HepG2 (cell line): ENCODE results near the gene DPPA4. TPM values are rescaled to one million over a fixed set of nuclear protein-coding genes. Genes with fewer than 3 reads are reported as not detected.

Experiments
- ATAC-seq: fragments of 200-7000 bp; cut with Tn5 transposase; 3 replicates; pipeline ENCODE4 v1.9.1; 2020; ENCODE audit warnings: mild to moderate bottlenecking, moderate library complexity
- BruUV-seq: library from RNA; stranded (reverse); fragments of 400-500 nt; replicated peaks from 2 replicates; lab custom pipeline; 2021; lab: Mats Ljungman, UMichigan
- CTCF ChIA-PET: fragments of 300-600 bp; formaldehyde crosslinking; extraction: SDS; loops from one replicate; lab custom pipeline; 2021; ENCODE audit warnings: low total read pairs, inconsistent platforms, low intra/inter-chr PET ratio; lab: Yijun Ruan, JAX
- POLR2A ChIA-PET: fragments of 350-600 bp; sonication (Branson Sonifier 250); formaldehyde crosslinking; loops from one replicate; lab custom pipeline; 2020; ENCODE audit warnings: antibody characterized with exemption, inconsistent platforms; lab: Yijun Ruan, JAX
- DNase-seq: peaks from one replicate; pipeline ENCODE4 v3.0.0-alpha.2; 2015; ENCODE audit warnings: low spot score
- FAIRE-seq: peaks from 3 replicates; lab custom pipeline; 2011; peaks lifted over from hg19 to GRCh38; lab: Jason Lieb, UNC
- H2AFZ ChIP-seq: one replicate; pipeline ENCODE4 v1.6.1; 2011; ENCODE audit warnings: low read length, inconsistent platforms
- H3K27ac ChIP-seq: fragments of 300-600 bp; 3 replicates; pipeline ENCODE4 v1.8.0; 2011; ENCODE audit warnings: mixed run types, mild to moderate bottlenecking, mixed read lengths, low read length, inconsistent platforms; ENCODE audit not compliant: insufficient read depth; ENCODE audit errors: extremely low read length
- H3K27me3 ChIP-seq, 2 experiments: fragments of 200-600 bp in 1 of 2; 2 replicates in 1 of 2; 3 replicates in 1 of 2; pipeline versions ENCODE4 v1.6.0 to v1.8.0; 2011; ENCODE audit warnings: low read length in 2 of 2, mild to moderate bottlenecking in 2 of 2, moderate library complexity in 2 of 2, inconsistent platforms in 1 of 2; ENCODE audit not compliant: insufficient read depth in 2 of 2, control insufficient read depth in 1 of 2
- H3K36me3 ChIP-seq, 2 experiments: fragments of 200-600 bp in 1 of 2; replicated peaks in 1 of 2; 2 replicates in 1 of 2; 3 replicates in 1 of 2; pipeline versions ENCODE4 v1.5.1 to v1.8.0; 2011; ENCODE audit warnings: low read length in 2 of 2, inconsistent platforms in 1 of 2; ENCODE audit not compliant: insufficient read depth in 2 of 2, control insufficient read depth in 1 of 2
- H3K4me1 ChIP-seq: 2 replicates; pipeline ENCODE4 v1.5.1; 2012; ENCODE audit warnings: low read length, inconsistent platforms; ENCODE audit not compliant: insufficient read depth
- H3K4me2 ChIP-seq: 2 replicates; pipeline ENCODE4 v1.6.0; 2011; ENCODE audit warnings: low read depth, low read length, inconsistent platforms
- H3K4me3 ChIP-seq, 3 experiments: fragments of 200-600 bp in 1 of 3; sonication (generic), shearing (Covaris generic) in 1 of 3; replicated peaks in 1 of 3; 2 replicates each; pipeline ENCODE4 v1.5.1; 2011 to 2016; ENCODE audit warnings: low read length in 3 of 3, inconsistent platforms in 2 of 3, low read depth in 2 of 3, mild to moderate bottlenecking in 2 of 3, control low read depth in 1 of 3, mixed read lengths in 1 of 3; ENCODE audit not compliant: insufficient read depth in 1 of 3
- H3K79me2 ChIP-seq: one replicate; pipeline ENCODE4 v1.6.1; 2011; ENCODE audit warnings: low read length, inconsistent platforms; ENCODE audit not compliant: insufficient read depth
- H3K9ac ChIP-seq: 2 replicates; pipeline ENCODE4 v1.6.0; 2011; ENCODE audit warnings: mild to moderate bottlenecking, low read depth, low read length, inconsistent platforms; ENCODE audit not compliant: insufficient read depth
- H3K9me3 ChIP-seq: 2 replicates; pipeline ENCODE4 v1.5.1; 2012; ENCODE audit warnings: mild to moderate bottlenecking, low read length
- H4K20me1 ChIP-seq: 2 replicates; pipeline ENCODE4 v1.6.0; 2011; ENCODE audit warnings: inconsistent platforms, mild to moderate bottlenecking, low read length, moderate library complexity; ENCODE audit not compliant: insufficient read depth
- BCLAF1 ChIP-seq: fragments of 450-650 bp; IDR thresholded peaks from 2 replicates; pipeline ENCODE4 v1.6.1; 2017; ENCODE audit warnings: mild to moderate bottlenecking
- EP300 ChIP-seq, 3 experiments: sonication (generic) in 1 of 3; formaldehyde crosslinking in 1 of 3; IDR thresholded peaks; 2 replicates each; pipeline versions ENCODE4 v1.5.1 to v1.6.1; 2011 to 2020; ENCODE audit warnings: low read depth in 2 of 3, low read length in 2 of 3, borderline replicate concordance in 1 of 3, improper control_type of control experiment in 1 of 3, mild to moderate bottlenecking in 1 of 3, missing genetic modification reagents in 1 of 3, moderate library complexity in 1 of 3
- JUNB ChIP-seq: sonication (generic); formaldehyde crosslinking; IDR thresholded peaks from 2 replicates; pipeline ENCODE4 v1.8.0; 2022; ENCODE audit warnings: missing genetic modification reagents, mild to moderate bottlenecking, borderline replicate concordance
- POLR2AphosphoS2 ChIP-seq: IDR thresholded peaks from 2 replicates; pipeline ENCODE4 v1.6.1; 2011; ENCODE audit warnings: low read depth, low read length, improper control_type of control experiment
- ZBTB43 ChIP-seq: sonication (generic); formaldehyde crosslinking; conservative IDR thresholded peaks from 2 replicates; pipeline ENCODE4 v1.4.0; 2020; ENCODE audit warnings: missing genetic modification reagents
- ZMYM3 ChIP-seq: sonication (generic); formaldehyde crosslinking; IDR thresholded peaks from 2 replicates; pipeline ENCODE4 v1.5.1; 2020; ENCODE audit warnings: mild to moderate bottlenecking, missing genetic modification reagents
- ZNF12 ChIP-seq: sonication (generic); formaldehyde crosslinking; IDR thresholded peaks from 2 replicates; pipeline ENCODE4 v1.5.0; 2020; ENCODE audit warnings: missing genetic modification reagents
- ZNF121 ChIP-seq: sonication (generic); formaldehyde crosslinking; IDR thresholded peaks from 2 replicates; pipeline ENCODE4 v1.5.0; 2020; ENCODE audit warnings: mild to moderate bottlenecking, missing genetic modification reagents
- ZNF235 ChIP-seq: sonication (generic); formaldehyde crosslinking; IDR thresholded peaks from 2 replicates; pipeline ENCODE4 v1.8.1; 2023; ENCODE audit warnings: mild to moderate bottlenecking, missing genetic modification reagents, borderline replicate concordance
- ZNF24 ChIP-seq: fragments of 450-650 bp; IDR thresholded peaks from 2 replicates; pipeline ENCODE4 v1.6.1; 2017; ENCODE audit warnings: antibody characterized with exemption, mild to moderate bottlenecking
- ZNF263 ChIP-seq: sonication (generic); formaldehyde crosslinking; IDR thresholded peaks from 2 replicates; pipeline ENCODE4 v1.4.0; 2020; ENCODE audit warnings: missing genetic modification reagents
- WGBS: methylation state at CpG from one replicate; pipeline ENCODE4 v1.1.6; 2017; ENCODE audit warnings: low lambda C conversion rate; 5-methylcytosine and 5-hydroxymethylcytosine counted together
- in situ Hi-C: cut with HindIII; loops from 2 replicates; pipeline ENCODE4 v1.10.0; 2017; ENCODE audit warnings: low pct_unique_long_range_greater_than_20kb; ENCODE audit not compliant: extremely low pct_ligation_motif_present
- intact Hi-C: fragments of 100-400 bp; cut with micrococcal nuclease; formaldehyde crosslinking; loops from one replicate; pipeline ENCODE4 v1.10.0; 2022; ENCODE audit not compliant: unreplicated experiment
- polyA plus RNA-seq, 8 experiments: library from polyadenylated mRNA; depleted of rRNA in 3 of 8; stranded (reverse) in 7 of 8; unstranded in 1 of 8; fragments of >200 nt; fragmentation: Illumina TruSeq in 4 of 8; extraction: Trizol in 4 of 8; gene quantifications; 2 replicates each; pipeline versions ENCODE4 v1.2.1 to v1.2.3, GENCODE V29; 2011 to 2016; ENCODE audit warnings: low read depth in 4 of 8, missing spikeins in 1 of 8, mixed read lengths in 1 of 8; ENCODE audit not compliant: insufficient read depth in 1 of 8
- small RNA-seq, 3 experiments: library from RNA; depleted of rRNA; stranded (forward); fragments of <200 nt; gene quantifications; one replicate each; pipeline ENCODE3, GENCODE V24; 2012; ENCODE audit warnings: low read depth in 2 of 3, low replicate concordance in 1 of 3; ENCODE audit not compliant: insufficient read length in 3 of 3, insufficient read depth in 2 of 3
- total RNA-seq, 5 experiments: library from RNA; depleted of rRNA; stranded (reverse); fragments of >200 nt; fragmentation: Illumina TruSeq; extraction: Trizol; gene quantifications; 2 replicates each; pipeline ENCODE4 v1.2.3, GENCODE V29; 2016; ENCODE audit warnings: low read depth in 1 of 5

The DPPA4 gene
- total and polyA plus RNA-seq, 2 of the 13 experiments (the other 11 are each of a cell fraction or from before 2014, with no cell fraction given) = not detected

GRCh38 chr3:109278546-109278945 is 58.8 kb downstream of the DPPA4 start (continued):
- TF ChIP-seq BCLAF1 (no peak), JUNB (no peak)

- Histone ChIP-seq H3K4me1 (no peaks in the 10 kb centered on the region), H3K4me2 (no peak overlapping the region), H3K27me3 (no peaks in the 10 kb centered on the region), H3K9ac (no peak overlapping the region), H2AFZ (no peak overlapping the region), H4K20me1 (no peaks in the 10 kb centered on the region), H3K9me3 (no peaks in the 10 kb centered on the region), H3K36me3 (no peaks in the 10 kb centered on the region), H3K79me2 (no peaks in the 10 kb centered on the region), H3K27ac (no peak overlapping the region), H3K4me3 (no peak overlapping the region)
- POLR2A ChIA-PET = no interaction called here
- TF ChIP-seq ZBTB43 (CRISPR knock-in tag) (no peak), ZNF263 (CRISPR knock-in tag) (no peak), EP300 (IDR thresholded peaks at IDR 0.05; ENCODE audit: low read depth in 2 of 2, low read length in 2 of 2) (no peak), EP300 (CRISPR knock-in tag; IDR thresholded peaks at IDR 0.05; ENCODE audit: borderline replicate concordance) (no peak), ZNF235 (CRISPR knock-in tag) (no peak), POLR2AphosphoS2 (no peak), ZNF24 (no peak), ZMYM3 (CRISPR knock-in tag) (no peak), ZNF12 (CRISPR knock-in tag) (no peak), ZNF121 (CRISPR knock-in tag) (no peak)
- BruUV-seq = no TSS peak
- intact Hi-C loops (loop anchor here (10.0 kb wide), 1 partner anchor 1807 kb away; no protein-coding TSS in a partner anchor), in situ Hi-C loops (no loop called here)
- no peak for ATAC-seq
- no peak for FAIRE-seq
- CTCF ChIA-PET = no interaction called here
- DNase-seq = no peak
- 1% methylated on average over 3 of the region's 3 CpGs for WGBS
Measured at GRCh38 chr3:109278141-109278540, 59.2 kb downstream of the DPPA4 start.

Small RNA genes lying within 50 kb of the gene (small RNA-seq; reads per million reads assigned to genes)
- gene AC124945.1 (0 reads per million in 3 experiments), gene RF00017 (0 reads per million in 3 experiments)

Other genes with a start within 250 kb of the DPPA4 start
- gene MORC1, start 219.4 kb downstream of the DPPA4 start, total RNA-seq (2016; rRNA removed; fragmentation: Illumina TruSeq; extraction: Trizol) = not detected in 2 replicates
- not detected in 2 replicates for gene MORC1, start 219.4 kb downstream of the DPPA4 start, polyA plus RNA-seq (2011; rRNA removed)
- not detected in 2 replicates for gene C3orf85, start 200.8 kb downstream of the DPPA4 start, total RNA-seq (2016; rRNA removed; fragmentation: Illumina TruSeq; extraction: Trizol)
- gene C3orf85, start 200.8 kb downstream of the DPPA4 start, polyA plus RNA-seq (2011; rRNA removed) = not detected in 2 replicates
- not detected in 2 replicates for gene DPPA2, start 21.0 kb downstream of the DPPA4 start, total RNA-seq (2016; rRNA removed; fragmentation: Illumina TruSeq; extraction: Trizol)
- not detected in 2 replicates for gene DPPA2, start 21.0 kb downstream of the DPPA4 start, polyA plus RNA-seq (2011; rRNA removed)